ENCODE data around the gene WFDC5. TPM values are rescaled to one million over a fixed set of nuclear protein-coding genes. Genes with fewer than 3 reads are reported as not detected.
"Not testable (repeated sequence)": the region's sequence is repeated elsewhere in the genome, so short reads cannot be mapped to it uniquely, and the experiment has no call there.

Gene WFDC5
- total and polyA plus RNA-seq, 10 of the 15 experiments (the other 5 are each of a cell fraction or from before 2014, with no cell fraction given), result 0.20 to 0.26 (median 0.21) TPM; not detected in 7

- ChIA-PET CTCF (interaction anchor here (1.2 to 1.4 kb wide), 3 partner anchors 46 to 136 kb away, joined by 3 to 4 read pairs (median 3); no protein-coding TSS in a partner anchor), RAD21 (ENCODE audit: unreplicated experiment) (no interaction called here), POLR2A (no interaction called here), SMC1A (ENCODE audit: uncharacterized antibody, unreplicated experiment) (interaction anchor here (0.9 kb wide), 1 partner anchor 203 kb away, joined by 3 read pairs; no protein-coding TSS in a partner anchor)
- no peaks in the 10 kb centered on the region for H3K27me3 ChIP-seq (replicated peaks in 1 of 2; ENCODE audit: control insufficient read depth in 2 of 2, insufficient read depth in 2 of 2, low read length in 1 of 2)
- no peak overlapping the region for H2AFZ ChIP-seq (ENCODE audit: control insufficient read depth, low read depth, low read length)
- TF ChIP-seq TCF3 (IDR thresholded peaks at IDR 0.05; ENCODE audit: borderline replicate concordance, insufficient read depth, low read depth, low read length), result no peak
- TF ChIP-seq TCF7 (IDR thresholded peaks at IDR 0.05; ENCODE audit: borderline replicate concordance), result no peak
- H3K4me3 ChIP-seq, result no peak overlapping the region
- no peaks in the 10 kb centered on the region for H4K20me1 ChIP-seq (ENCODE audit: control insufficient read depth, insufficient read depth)
- no peaks in the 10 kb centered on the region for H3K36me3 ChIP-seq (ENCODE audit: control insufficient read depth in 2 of 2, insufficient read depth in 2 of 2, low read length in 1 of 2)
- FAIRE-seq (no peak), DNase-seq (ENCODE audit: low read depth, low spot score) (no peak), ATAC-seq (no peak)
- no peaks in the 10 kb centered on the region; the same call in 2 of the 3 replicates for H3K9me3 ChIP-seq (replicated peaks; ENCODE audit: control insufficient read depth, insufficient read depth, low read length)
- H3K79me2 ChIP-seq (ENCODE audit: control insufficient read depth, insufficient read depth, low read length), result no peaks in the 10 kb centered on the region
- no peak overlapping the region for H3K27ac ChIP-seq (ENCODE audit: control insufficient read depth, insufficient read depth)
- intact Hi-C loops (cut with micrococcal nuclease; ENCODE audit: unreplicated experiment), result no loop called here
- no peak overlapping the region for H3K9ac ChIP-seq (ENCODE audit: control insufficient read depth, insufficient read depth, low read length)
- in situ Hi-C loops (cut with MboI), result no loop called here
- BruUV-seq (replicated peaks), result no TSS peak
- WGBS (ENCODE audit: insufficient coverage, insufficient replicate concordance, low lambda C conversion rate, missing lambda C conversion rate), result 0% methylated on average over 1 of the region's 1 CpG
- peaks cover 3% of the 10 kb centered on the region for H3K4me1 ChIP-seq (ENCODE audit: control insufficient read depth, insufficient read depth, low read length)
- no peak overlapping the region for H3K4me2 ChIP-seq (ENCODE audit: control insufficient read depth, insufficient read depth)
Observed at GRCh38 chr20:45157962-45158361, 43.0 kb upstream of the WFDC5 start.

- no peak overlapping the region for H3K9ac ChIP-seq (ENCODE audit: control insufficient read depth, insufficient read depth, low read length)
- in situ Hi-C loops (cut with MboI) (no loop called here), intact Hi-C loops (cut with micrococcal nuclease; ENCODE audit: unreplicated experiment) (no loop called here)
- H4K20me1 ChIP-seq (ENCODE audit: control insufficient read depth, insufficient read depth), result no peaks in the 10 kb centered on the region
- H3K36me3 ChIP-seq (ENCODE audit: control insufficient read depth in 2 of 2, insufficient read depth in 2 of 2, low read length in 1 of 2), result no peaks in the 10 kb centered on the region
- FAIRE-seq, result no peak
- TF ChIP-seq GATAD2B (conservative IDR thresholded peaks at IDR 0.05; ENCODE audit: low read depth), result no peak
- TF ChIP-seq FOS (IDR thresholded peaks at IDR 0.05; ENCODE audit: borderline replicate concordance, extremely low read depth, insufficient read length), result no peak
- WGBS (ENCODE audit: insufficient coverage, insufficient replicate concordance, low lambda C conversion rate, missing lambda C conversion rate), result 0% methylated on average over 2 of the region's 2 CpGs
- H2AFZ ChIP-seq (ENCODE audit: control insufficient read depth, low read depth, low read length), result no peak overlapping the region
- ChIA-PET POLR2A (no interaction called here), RAD21 (ENCODE audit: unreplicated experiment) (no interaction called here), SMC1A (ENCODE audit: uncharacterized antibody, unreplicated experiment) (no interaction called here), CTCF (interaction anchor here (1.4 kb wide), 1 partner anchor 134 kb away, joined by 4 read pairs; no protein-coding TSS in a partner anchor)
- no peak for DNase-seq (ENCODE audit: low read depth, low spot score)
- no peak for ATAC-seq
- BruUV-seq (replicated peaks), result no TSS peak
- H3K4me1 ChIP-seq (ENCODE audit: control insufficient read depth, insufficient read depth, low read length), result peaks cover 3% of the 10 kb centered on the region
- H3K79me2 ChIP-seq (ENCODE audit: control insufficient read depth, insufficient read depth, low read length), result no peaks in the 10 kb centered on the region
- H3K9me3 ChIP-seq (replicated peaks; ENCODE audit: control insufficient read depth, insufficient read depth, low read length), result no peaks in the 10 kb centered on the region; the same call in 2 of the 3 replicates
- H3K27me3 ChIP-seq (replicated peaks in 1 of 2; ENCODE audit: control insufficient read depth in 2 of 2, insufficient read depth in 2 of 2, low read length in 1 of 2), result no peaks in the 10 kb centered on the region
- H3K4me2 ChIP-seq (ENCODE audit: control insufficient read depth, insufficient read depth), result no peak overlapping the region
- H3K4me3 ChIP-seq, result no peak overlapping the region
- no peak overlapping the region for H3K27ac ChIP-seq (ENCODE audit: control insufficient read depth, insufficient read depth)
Observed at GRCh38 chr20:45156713-45157112, 41.7 kb upstream of the WFDC5 start.

DNA sequence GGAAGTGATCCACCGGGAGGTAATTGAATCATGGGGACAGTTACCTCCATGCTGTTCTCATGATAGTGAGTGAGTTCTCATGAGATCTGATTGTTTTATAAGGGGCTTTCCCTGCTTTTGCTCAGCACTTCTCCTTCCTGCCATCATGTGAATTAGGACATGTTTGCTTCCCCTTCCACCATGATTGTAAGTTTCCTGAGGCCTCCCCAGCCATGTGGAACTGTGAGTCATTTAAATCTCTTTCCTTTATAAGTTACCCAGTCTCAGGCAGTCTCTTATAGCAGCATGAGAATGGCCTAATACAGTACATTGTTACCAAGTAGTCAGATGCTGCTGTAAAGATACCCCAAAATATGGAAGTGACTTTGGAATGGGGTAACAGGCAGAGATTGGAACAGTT is 39.8 kb upstream of the WFDC5 start:
- SMC1A ChIA-PET (ENCODE audit: uncharacterized antibody, unreplicated experiment); H3K4me1 ChIP-seq (ENCODE audit: control insufficient read depth, insufficient read depth, low read length); H2AFZ ChIP-seq (ENCODE audit: control insufficient read depth, low read depth, low read length); in situ Hi-C loops (cut with MboI); H3K4me3 ChIP-seq; intact Hi-C loops (cut with micrococcal nuclease; ENCODE audit: unreplicated experiment); BruUV-seq (replicated peaks); H3K79me2 ChIP-seq (ENCODE audit: control insufficient read depth, insufficient read depth, low read length); H3K9ac ChIP-seq (ENCODE audit: control insufficient read depth, insufficient read depth, low read length); CTCF ChIA-PET; POLR2A ChIA-PET; DNase-seq (ENCODE audit: low read depth, low spot score); H3K36me3 ChIP-seq (ENCODE audit: control insufficient read depth in 2 of 2, insufficient read depth in 2 of 2, low read length in 1 of 2); ATAC-seq; H4K20me1 ChIP-seq (ENCODE audit: control insufficient read depth, insufficient read depth); H3K9me3 ChIP-seq (replicated peaks; ENCODE audit: control insufficient read depth, insufficient read depth, low read length); H3K27ac ChIP-seq (ENCODE audit: control insufficient read depth, insufficient read depth); H3K27me3 ChIP-seq (replicated peaks in 1 of 2; ENCODE audit: control insufficient read depth in 2 of 2, insufficient read depth in 2 of 2, low read length in 1 of 2); H3K4me2 ChIP-seq (ENCODE audit: control insufficient read depth, insufficient read depth); RAD21 ChIA-PET (ENCODE audit: unreplicated experiment); FAIRE-seq: not testable (repeated sequence)
- WGBS (ENCODE audit: insufficient coverage, insufficient replicate concordance, low lambda C conversion rate, missing lambda C conversion rate), result 47% methylated on average over 1 of the region's 1 CpG
